CD4-positive, alpha-beta T cell (primary cell): Measurements from ENCODE around the gene TRIM50. TPM values are rescaled to one million over a fixed set of nuclear protein-coding genes. Genes with fewer than 3 reads are reported as not detected.

Experiments used
- ATAC-seq: fragments of 200-7000 bp; cut with Tn5 transposase; one replicate; pipeline ENCODE4 v1.10.0; 2022; ENCODE audit warnings: mild to moderate bottlenecking; ENCODE audit not compliant: poor library complexity
- CTCF ChIA-PET: fragments of 350-600 bp; sonication (Branson Sonifier 250); formaldehyde crosslinking; loops from one replicate; lab custom pipeline; 2021; ENCODE audit warnings: antibody characterized with exemption, inconsistent platforms; lab: Charles Lee
- POLR2A ChIA-PET: fragments of 350-600 bp; sonication (Branson Sonifier 250); formaldehyde crosslinking; loops from one replicate; lab custom pipeline; 2021; ENCODE audit warnings: antibody characterized with exemption, inconsistent platforms; lab: Charles Lee
- DNase-seq, 14 experiments: peaks; one replicate each; pipeline ENCODE4 v3.0.0-alpha.2; 2013 to 2020; ENCODE audit warnings: mixed read lengths in 2 of 14
- H3K27ac ChIP-seq, 2 donors: one replicate each; pipeline versions ENCODE4 v1.5.1 to v1.7.0; 2013; ENCODE audit warnings: low read length in 2 of 2, low read depth in 1 of 2, mild to moderate bottlenecking in 1 of 2
- H3K27me3 ChIP-seq, 2 experiments: 1 replicate in 1 of 2; 2 replicates in 1 of 2; pipeline versions ENCODE4 v1.6.1 to v1.7.0; 2013; ENCODE audit warnings: low read length in 2 of 2, control low read depth in 1 of 2, mild to moderate bottlenecking in 1 of 2, moderate library complexity in 1 of 2; ENCODE audit not compliant: insufficient read depth in 2 of 2, control insufficient read depth in 1 of 2
- H3K36me3 ChIP-seq: one replicate; pipeline ENCODE4 v1.6.1; 2013; ENCODE audit warnings: low read length, control low read depth; ENCODE audit not compliant: insufficient read depth
- H3K4me1 ChIP-seq: one replicate; pipeline ENCODE4 v1.6.1; 2013; ENCODE audit warnings: low read length, control low read depth; ENCODE audit not compliant: insufficient read depth
- H3K4me3 ChIP-seq: one replicate; pipeline ENCODE4 v1.5.1; 2013; ENCODE audit warnings: mild to moderate bottlenecking, low read length, moderate library complexity
- H3K9me3 ChIP-seq, 2 experiments: 1 replicate in 1 of 2; 2 replicates in 1 of 2; pipeline versions ENCODE4 v1.6.1 to v1.7.0; 2013; ENCODE audit warnings: low read length in 2 of 2, mild to moderate bottlenecking in 2 of 2, control low read depth in 1 of 2, moderate library complexity in 1 of 2; ENCODE audit not compliant: control insufficient read depth in 1 of 2, insufficient read depth in 1 of 2
- H3K27ac Mint-ChIP-seq: one replicate; pipeline ENCODE4 v1.8.0; 2020; ENCODE audit warnings: mixed read lengths
- H3K27me3 Mint-ChIP-seq: one replicate; pipeline ENCODE4 v1.8.0; 2021; ENCODE audit warnings: mixed read lengths
- H3K36me3 Mint-ChIP-seq: one replicate; pipeline ENCODE4 v1.8.0; 2021; ENCODE audit warnings: low read depth, mixed read lengths
- H3K4me1 Mint-ChIP-seq: one replicate; pipeline ENCODE4 v1.8.0; 2021; ENCODE audit warnings: low read depth, mixed read lengths
- H3K4me3 Mint-ChIP-seq: one replicate; pipeline ENCODE4 v1.8.0; 2020; ENCODE audit warnings: mild to moderate bottlenecking, mixed read lengths
- H3K9me3 Mint-ChIP-seq: one replicate; pipeline ENCODE4 v1.8.0; 2020; ENCODE audit warnings: mixed read lengths
- CTCF ChIP-seq: fragments of 200-600 bp; IDR thresholded peaks from one replicate; pipeline ENCODE4 v1.8.0; 2022; ENCODE audit warnings: antibody characterized with exemption, mild to moderate bottlenecking
- intact Hi-C, 2 experiments: fragments of 100-400 bp; cut with DNase I in 1 of 2; cut with micrococcal nuclease in 1 of 2; formaldehyde crosslinking; loops; one replicate each; pipeline versions ENCODE4 v1.15.1 to v1.9.0; 2023 to 2025; cut with DNase I, micrococcal nuclease
- total RNA-seq, 174 experiments: library from RNA in 2 of 174; stranded (reverse) in 2 of 174; gene quantifications; one replicate each; pipeline ENCODE4 v1.2.3 and lab custom pipeline; 2021 to 2026

TRIM50 gene
- total RNA-seq, 2 experiments from 2014 or later: 0.17 TPM; not detected in 1

- TF ChIP-seq CTCF: no peak
- no peaks in the 10 kb centered on the region for H3K4me1 ChIP-seq
- H3K4me1 Mint-ChIP-seq: no peaks in the 10 kb centered on the region
- ATAC-seq (no peak), DNase-seq (no peak)
- no peak overlapping the region for H3K27ac ChIP-seq
- ChIA-PET POLR2A (no interaction called here), CTCF (no interaction called here)
- no peak overlapping the region for H3K4me3 ChIP-seq
- no peaks in the 10 kb centered on the region for H3K36me3 ChIP-seq
- no peaks in the 10 kb centered on the region for H3K36me3 Mint-ChIP-seq
- no peak overlapping the region for H3K4me3 Mint-ChIP-seq
- H3K27ac Mint-ChIP-seq: no peak overlapping the region
- intact Hi-C loops: loop anchor here in 1 of 2 experiments (5.0 kb wide), 1 partner anchor 407 kb away; no protein-coding TSS in a partner anchor
- no peaks in the 10 kb centered on the region for H3K27me3 ChIP-seq
- H3K9me3 ChIP-seq: peaks cover 0 to 7% of the 10 kb centered on the region in 2 experiments
- peaks cover 3% of the 10 kb centered on the region for H3K9me3 Mint-ChIP-seq
- H3K27me3 Mint-ChIP-seq: no peaks in the 10 kb centered on the region
These were observed 22.6 kb upstream of the TRIM50 start for GRCh38 chr7:73350306-73351068.

- POLR2A ChIA-PET: no interaction called here
- no peak for TF ChIP-seq CTCF
- DNase-seq (no peak), ATAC-seq (no peak)
- Histone ChIP-seq H3K27ac (no peak overlapping the region), H3K9me3 (peaks cover 0 to 7% of the 10 kb centered on the region in 2 experiments), H3K36me3 (no peaks in the 10 kb centered on the region), H3K4me1 (no peaks in the 10 kb centered on the region), H3K4me3 (no peak overlapping the region), H3K27me3 (no peaks in the 10 kb centered on the region)
- H3K27ac Mint-ChIP-seq: no peak overlapping the region
- no peak overlapping the region for H3K4me3 Mint-ChIP-seq
- CTCF ChIA-PET: no interaction called here
- H3K27me3 Mint-ChIP-seq: no peaks in the 10 kb centered on the region
- peaks cover 3% of the 10 kb centered on the region for H3K9me3 Mint-ChIP-seq
- no peaks in the 10 kb centered on the region for H3K4me1 Mint-ChIP-seq
- intact Hi-C loops: loop anchor here in 1 of 2 experiments (5.0 kb wide), 1 partner anchor 408 kb away; no protein-coding TSS in a partner anchor
- no peaks in the 10 kb centered on the region for H3K36me3 Mint-ChIP-seq
These were observed 21.9 kb upstream of the TRIM50 start for GRCh38 chr7:73349763-73350162.

- no peak for ATAC-seq
- Mint-ChIP-seq H3K36me3 (no peaks in the 10 kb centered on the region), H3K27me3 (peaks cover 3% of the 10 kb centered on the region), H3K27ac (no peak overlapping the region), H3K9me3 (no peaks in the 10 kb centered on the region), H3K4me1 (no peaks in the 10 kb centered on the region), H3K4me3 (no peak overlapping the region)
- H3K4me1 ChIP-seq: no peaks in the 10 kb centered on the region
- CTCF ChIA-PET: no interaction called here
- H3K9me3 ChIP-seq: no peaks in the 10 kb centered on the region
- no peak overlapping the region for H3K27ac ChIP-seq
- no peaks in the 10 kb centered on the region for H3K36me3 ChIP-seq
- POLR2A ChIA-PET: no interaction called here
- no peak overlapping the region for H3K4me3 ChIP-seq
- TF ChIP-seq CTCF: no peak
- no peak for DNase-seq
- intact Hi-C loops: no loop called here
- H3K27me3 ChIP-seq: no peaks in the 10 kb centered on the region
These were observed 18.1 kb upstream of the TRIM50 start for GRCh38 chr7:73345951-73346350.
